NCI-H1436 treated with DMSO at 0.1 percent for 48 hours (cell line): ENCODE data around the gene DDIAS.

ENCODE experiments used
- DNase-seq: peaks from one replicate; lab custom pipeline; 2025; lab: John Stamatoyannopoulos, UW

Gene DDIAS

GRCh38 chr11:82972103-82972502 lies 70.6 kb downstream of the DDIAS start:
- DNase-seq, result no peak

GRCh38 chr11:82974135-82974534 lies 72.6 kb downstream of the DDIAS start:
- DNase-seq, result no peak

- no peak for DNase-seq
Observed at GRCh38 chr11:82974851-82975250, 73.3 kb downstream of the DDIAS start.

DNA sequence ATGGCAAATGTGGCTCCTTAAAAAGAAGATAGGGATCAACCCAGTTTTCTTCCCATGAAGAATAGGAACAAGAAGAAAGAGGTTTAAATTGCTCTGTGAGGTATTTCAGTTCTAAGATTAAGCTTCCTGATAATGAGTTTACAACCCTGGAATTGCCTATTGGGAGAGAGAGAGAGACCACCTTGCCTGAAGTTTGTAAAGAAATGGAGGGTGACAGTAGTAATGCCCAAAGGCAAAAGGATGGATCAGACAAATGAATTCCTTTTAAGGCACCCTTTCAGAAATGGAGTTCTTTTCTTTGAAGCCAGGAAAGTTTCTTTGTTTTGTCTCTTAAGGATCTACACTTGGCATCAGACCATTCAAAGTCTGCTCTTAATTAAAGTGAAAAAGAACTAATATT lies 74.3 kb downstream of the DDIAS start:
- DNase-seq, result no peak

- no peak for DNase-seq
Observed at GRCh38 chr11:82976786-82977185, 75.2 kb downstream of the DDIAS start.

DNA sequence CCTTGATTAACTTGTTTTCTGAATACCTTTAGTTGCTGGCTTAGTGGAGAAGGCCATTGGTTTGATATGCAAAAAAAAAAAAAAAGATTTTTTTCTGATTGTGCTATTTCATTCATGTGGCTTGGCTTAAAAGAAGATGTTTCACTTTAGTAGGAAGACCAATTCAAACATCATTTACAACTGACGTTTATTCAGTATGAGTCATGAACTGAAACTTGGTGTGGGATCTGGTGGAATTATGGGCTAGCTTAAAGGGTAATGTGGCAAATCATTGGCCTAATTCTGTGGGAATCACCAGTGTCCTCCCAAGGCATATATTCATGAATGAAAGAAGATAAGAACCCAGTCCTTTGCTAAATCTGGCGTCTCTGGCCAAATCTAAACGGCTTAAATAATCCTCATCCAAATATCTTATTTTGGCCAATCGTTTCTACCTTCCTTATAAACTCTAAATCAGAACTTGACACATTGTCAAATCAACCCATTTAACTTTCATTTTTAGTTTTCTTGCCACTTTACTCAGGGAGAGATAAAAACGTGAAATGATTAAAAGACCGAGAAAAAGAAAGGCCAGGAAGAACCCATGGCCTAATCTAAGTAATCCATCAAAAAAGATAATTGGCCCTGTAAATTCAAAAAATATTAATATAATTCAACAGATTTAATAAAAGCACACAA lies 77.0 kb downstream of the DDIAS start:
- no peak for DNase-seq

GRCh38 chr11:82979824-82980223 lies 78.3 kb downstream of the DDIAS start:
- no peak for DNase-seq

DNA sequence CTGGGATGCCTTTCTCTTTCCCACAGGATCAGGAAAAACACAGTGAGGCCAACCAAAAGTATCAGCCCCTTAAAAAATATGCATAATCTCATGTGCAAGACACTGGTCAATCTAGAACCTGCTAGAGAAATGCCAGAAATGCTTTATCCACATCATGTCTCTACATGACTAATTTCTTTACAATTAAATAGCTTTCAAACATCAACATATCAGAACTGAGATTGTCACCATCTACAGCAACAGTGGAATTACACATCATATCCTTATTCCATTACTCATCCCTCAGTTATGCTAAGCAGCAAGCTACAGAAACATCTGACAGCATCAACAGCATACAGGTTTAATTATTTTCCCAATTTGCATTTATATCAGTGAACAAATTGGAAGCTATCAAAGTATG lies 78.8 kb downstream of the DDIAS start:
- DNase-seq, result no peak

DNA sequence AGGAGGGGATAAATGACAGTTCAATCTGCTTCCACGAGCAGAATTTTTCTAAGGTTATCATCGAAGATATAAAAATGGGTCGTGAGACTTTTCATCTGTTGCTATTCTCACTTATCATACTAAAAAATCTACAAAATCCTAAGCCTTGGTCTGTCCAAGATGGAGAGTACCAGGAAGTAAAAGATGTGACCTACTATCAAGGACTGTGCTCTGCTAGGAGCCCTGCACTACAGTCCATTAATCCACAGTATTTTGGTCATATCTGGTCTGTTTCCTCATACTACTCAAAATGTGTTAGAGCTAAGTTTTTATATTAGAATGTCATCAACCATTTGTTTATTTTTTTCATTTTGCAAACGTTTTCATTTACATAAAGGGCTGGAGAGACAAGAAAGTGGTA lies 79.4 kb downstream of the DDIAS start:
- DNase-seq, result no peak

DNA sequence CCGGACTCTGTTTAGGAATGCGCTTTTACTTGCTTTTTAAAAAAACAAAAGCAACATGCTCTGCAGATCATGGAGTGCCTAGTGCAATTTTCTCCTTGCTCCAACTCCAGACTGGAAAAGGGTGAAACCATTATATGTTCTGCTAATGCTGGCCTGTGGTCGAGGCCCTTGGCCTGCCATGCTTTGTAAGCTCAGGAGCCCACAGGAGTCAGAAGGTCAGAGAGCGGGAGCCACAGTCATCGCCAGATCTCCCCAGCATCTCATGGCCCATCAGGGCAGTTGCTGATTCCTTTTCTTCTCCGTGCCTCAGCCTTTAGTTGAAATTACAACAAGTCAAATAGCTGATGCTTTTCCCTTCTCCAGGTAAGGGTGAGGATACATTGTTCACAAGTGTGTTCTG lies 80.3 kb downstream of the DDIAS start:
- no peak for DNase-seq
